LNCaP clone FGC (cell line): ENCODE measurements around the gene MSX1.
A peak's percentile ranks its signal among the peaks of the same experiment; 100 is the strongest.

ENCODE experiments used
- DNase-seq: peaks from one replicate; pipeline ENCODE4 v3.0.0-alpha.2; 2011; ENCODE audit warnings: low read depth
- H3K4me3 ChIP-seq: 2 replicates; pipeline ENCODE4 v1.5.1; 2011; ENCODE audit warnings: mild to moderate bottlenecking, low read depth, low read length, control low read depth
- CTCF ChIP-seq: IDR thresholded peaks from 2 replicates; pipeline ENCODE4 v1.5.1; 2012; ENCODE audit warnings: mild to moderate bottlenecking; ENCODE audit not compliant: control insufficient read depth, insufficient read depth; ENCODE audit errors: extremely low read depth

Gene MSX1

GRCh38 chr4:4874254-4874653, 14.8 kb downstream of the MSX1 start:
- no peak for TF ChIP-seq CTCF
- no peak for DNase-seq
- no peak overlapping the region for H3K4me3 ChIP-seq

DNA sequence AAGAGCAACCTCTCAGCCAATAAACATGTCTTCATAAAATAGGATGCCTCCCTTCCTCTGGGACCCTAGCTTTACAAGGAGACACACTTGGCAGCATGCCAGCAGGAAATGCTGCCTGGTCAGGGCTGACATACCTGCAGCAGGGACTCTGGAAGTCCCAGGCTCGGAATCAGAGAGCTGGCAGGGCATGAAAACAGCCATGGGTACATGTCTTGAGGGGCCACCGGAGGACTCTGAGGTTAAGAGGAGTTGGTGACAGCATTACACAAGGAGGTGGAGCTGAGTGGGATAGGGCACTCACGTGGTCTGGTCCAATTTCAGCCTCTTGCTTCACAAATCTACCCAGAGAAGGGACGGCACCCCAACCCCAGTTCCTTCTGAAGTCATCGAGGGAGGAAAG, 15.7 kb downstream of the MSX1 start:
- no peak for DNase-seq
- no peak for TF ChIP-seq CTCF
- no peak overlapping the region for H3K4me3 ChIP-seq

DNA sequence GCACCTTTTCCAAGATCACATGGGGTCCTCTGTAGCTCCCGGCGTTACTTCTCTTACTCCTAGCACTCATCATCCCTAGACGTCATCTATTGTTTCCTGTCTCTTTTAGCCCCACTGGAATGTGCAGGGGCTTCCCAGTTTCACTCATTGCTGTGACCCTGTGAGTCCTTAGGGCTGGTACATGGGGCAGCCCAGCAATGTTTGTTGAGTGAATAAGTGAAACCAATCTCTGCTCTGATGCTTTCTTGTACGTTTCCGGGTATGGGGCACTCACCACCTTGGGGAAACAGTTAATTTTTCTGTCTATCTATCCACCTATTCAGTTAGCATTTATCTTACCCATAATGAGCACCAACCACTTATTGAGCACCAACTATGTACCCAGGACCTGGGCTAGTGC, 16.1 kb downstream of the MSX1 start:
- H3K4me3 ChIP-seq = no peak overlapping the region
- DNase-seq = no peak
- TF ChIP-seq CTCF = no peak

- no peak overlapping the region for H3K4me3 ChIP-seq
- no peak for TF ChIP-seq CTCF
- no peak for DNase-seq
These were observed 17.6 kb downstream of the MSX1 start for GRCh38 chr4:4876945-4877661.

DNA sequence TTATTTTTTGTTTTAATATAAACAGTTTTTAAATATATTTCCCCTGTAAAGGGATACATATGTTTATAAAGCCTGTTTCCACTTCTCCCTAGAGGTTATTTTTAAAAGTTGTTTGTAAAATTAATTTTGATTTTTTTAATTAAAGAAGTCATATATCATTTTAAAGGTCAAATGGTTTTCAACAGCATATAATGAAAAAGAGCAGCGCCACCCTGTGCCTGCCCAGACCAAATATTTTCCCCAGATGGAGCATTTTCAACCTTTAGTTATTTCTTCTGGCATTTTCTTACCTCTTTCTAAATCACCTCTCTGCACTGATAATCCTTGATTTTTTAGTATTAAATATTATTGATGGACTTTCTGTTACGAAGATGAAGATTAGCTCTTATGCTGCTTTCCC, 21.0 kb downstream of the MSX1 start:
- DNase-seq = no peak
- H3K4me3 ChIP-seq = no peak overlapping the region
- TF ChIP-seq CTCF = peak; percentile 46

DNA sequence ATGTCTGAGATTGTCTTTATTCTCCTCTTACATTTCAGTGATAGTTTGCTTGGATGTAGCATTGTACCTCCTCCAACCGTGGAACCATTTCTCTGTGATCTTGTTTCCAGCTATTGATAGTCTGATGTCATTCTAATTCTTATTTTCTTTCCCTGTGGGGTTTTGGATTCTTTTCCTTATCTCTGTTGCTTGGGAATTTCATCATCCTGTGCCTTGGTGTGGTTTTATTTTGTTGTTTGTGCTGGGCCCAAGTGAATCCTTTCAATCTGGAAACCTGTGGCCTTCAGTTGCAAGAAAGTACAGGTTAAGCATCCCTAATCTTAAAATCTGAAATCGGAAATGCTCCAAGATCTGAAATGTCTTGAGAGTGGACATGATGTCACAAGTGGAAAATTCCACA, 22.0 kb downstream of the MSX1 start:
- no peak for TF ChIP-seq CTCF
- no peak overlapping the region for H3K4me3 ChIP-seq
- no peak for DNase-seq

DNA sequence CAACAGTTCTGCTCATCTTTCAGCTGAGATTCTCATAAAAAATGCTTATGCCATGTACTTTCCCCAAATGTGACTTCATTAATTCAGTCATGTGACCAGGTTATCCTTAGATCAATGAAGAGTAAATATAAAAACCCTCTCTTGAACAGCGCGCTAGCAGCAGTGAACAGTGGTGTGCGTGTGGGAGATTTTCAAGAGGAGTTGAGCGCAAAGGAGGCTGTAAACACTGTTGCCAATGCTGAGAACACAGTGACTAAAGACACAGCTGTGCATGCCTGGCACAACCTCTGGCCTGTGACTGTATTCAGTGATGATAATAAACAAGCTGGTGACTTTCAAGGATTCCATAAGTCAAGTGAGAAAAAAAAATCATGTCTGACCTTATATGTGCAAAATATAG, 25.1 kb downstream of the MSX1 start:
- no peak overlapping the region for H3K4me3 ChIP-seq
- no peak for TF ChIP-seq CTCF
- no peak for DNase-seq
